Activated CD8-positive, alpha-beta T cell treated with anti-CD3 and anti-CD28 coated beads for 36 hours (primary cell): ENCODE results near the gene ZNF385B. TPM values are rescaled to one million over a fixed set of nuclear protein-coding genes. Genes with fewer than 3 reads are reported as not detected.

ENCODE experiments used
- ATAC-seq: fragments of 200-7000 bp; cut with Tn5 transposase; one replicate; pipeline ENCODE4 v1.10.0; 2021; ENCODE audit warnings: mild to moderate bottlenecking, moderate library complexity
- CTCF ChIA-PET: fragments of 350-600 bp; sonication (Branson Sonifier 250); formaldehyde crosslinking; loops from one replicate; lab custom pipeline; 2021; ENCODE audit warnings: antibody characterized with exemption; lab: Charles Lee
- POLR2A ChIA-PET: fragments of 350-600 bp; sonication (Branson Sonifier 250); formaldehyde crosslinking; loops from one replicate; lab custom pipeline; 2021; ENCODE audit warnings: antibody characterized with exemption; lab: Charles Lee
- DNase-seq: peaks from one replicate; pipeline ENCODE4 v3.0.0-alpha.2; 2020
- H3K27ac Mint-ChIP-seq: one replicate; pipeline ENCODE4 v1.8.0; 2021; ENCODE audit warnings: mild to moderate bottlenecking, mixed read lengths
- H3K27me3 Mint-ChIP-seq: one replicate; pipeline ENCODE4 v1.8.0; 2021; ENCODE audit warnings: mixed read lengths
- H3K36me3 Mint-ChIP-seq: one replicate; pipeline ENCODE4 v1.8.0; 2021; ENCODE audit warnings: low read depth, mixed read lengths
- H3K4me1 Mint-ChIP-seq: one replicate; pipeline ENCODE4 v1.8.0; 2021; ENCODE audit warnings: low read depth, mixed read lengths
- H3K4me3 Mint-ChIP-seq: one replicate; pipeline ENCODE4 v1.8.0; 2021; ENCODE audit warnings: mild to moderate bottlenecking, moderate library complexity, mixed read lengths
- H3K9me3 Mint-ChIP-seq: one replicate; pipeline ENCODE4 v1.8.0; 2021; ENCODE audit warnings: mixed read lengths
- intact Hi-C: fragments of 100-400 bp; cut with micrococcal nuclease; formaldehyde crosslinking; loops from one replicate; pipeline ENCODE4 v1.10.0; 2022
- total RNA-seq, 2 experiments: library from RNA; stranded (reverse); gene quantifications; one replicate each; pipeline ENCODE4 v1.2.3, GENCODE V29; 2021
- TF ChIP-seq, protein P1 (sequence below): fragments of 200-600 bp; IDR thresholded peaks from one replicate; pipeline ENCODE4 v1.8.0; 2022; ENCODE audit warnings: antibody characterized with exemption, mild to moderate bottlenecking

ZNF385B gene
- total RNA-seq, 2 experiments from 2014 or later, result not detected

DNA sequence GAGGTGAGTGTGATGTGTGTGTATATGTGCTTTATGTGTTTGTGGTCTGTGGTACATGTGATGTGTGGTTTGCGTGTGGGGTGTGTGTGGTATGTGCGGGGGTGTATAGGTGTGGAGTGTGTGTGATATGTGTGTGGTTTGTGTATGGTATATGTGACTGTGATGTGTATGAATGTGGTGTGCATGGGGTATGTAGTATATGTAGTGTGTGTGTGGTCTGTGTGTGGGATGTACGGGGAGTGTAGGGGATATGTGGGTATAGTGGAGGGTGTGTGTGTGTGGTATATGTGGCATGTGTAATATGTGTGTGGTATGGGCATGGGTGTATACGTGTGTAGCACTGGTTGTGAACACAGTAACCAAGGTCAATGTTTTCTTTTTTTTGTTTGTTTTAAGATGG is 87.4 kb downstream of the ZNF385B start:
- H3K9me3 Mint-ChIP-seq, result no peaks in the 10 kb centered on the region
- CTCF ChIA-PET, result no interaction called here
- no peak for ATAC-seq
- POLR2A ChIA-PET, result no interaction called here
- H3K4me3 Mint-ChIP-seq, result no peak overlapping the region
- TF ChIP-seq, protein P1, sequence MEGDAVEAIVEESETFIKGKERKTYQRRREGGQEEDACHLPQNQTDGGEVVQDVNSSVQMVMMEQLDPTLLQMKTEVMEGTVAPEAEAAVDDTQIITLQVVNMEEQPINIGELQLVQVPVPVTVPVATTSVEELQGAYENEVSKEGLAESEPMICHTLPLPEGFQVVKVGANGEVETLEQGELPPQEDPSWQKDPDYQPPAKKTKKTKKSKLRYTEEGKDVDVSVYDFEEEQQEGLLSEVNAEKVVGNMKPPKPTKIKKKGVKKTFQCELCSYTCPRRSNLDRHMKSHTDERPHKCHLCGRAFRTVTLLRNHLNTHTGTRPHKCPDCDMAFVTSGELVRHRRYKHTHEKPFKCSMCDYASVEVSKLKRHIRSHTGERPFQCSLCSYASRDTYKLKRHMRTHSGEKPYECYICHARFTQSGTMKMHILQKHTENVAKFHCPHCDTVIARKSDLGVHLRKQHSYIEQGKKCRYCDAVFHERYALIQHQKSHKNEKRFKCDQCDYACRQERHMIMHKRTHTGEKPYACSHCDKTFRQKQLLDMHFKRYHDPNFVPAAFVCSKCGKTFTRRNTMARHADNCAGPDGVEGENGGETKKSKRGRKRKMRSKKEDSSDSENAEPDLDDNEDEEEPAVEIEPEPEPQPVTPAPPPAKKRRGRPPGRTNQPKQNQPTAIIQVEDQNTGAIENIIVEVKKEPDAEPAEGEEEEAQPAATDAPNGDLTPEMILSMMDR, result no peak
- DNase-seq, result no peak
- no peaks in the 10 kb centered on the region for H3K36me3 Mint-ChIP-seq
- H3K4me1 Mint-ChIP-seq, result no peaks in the 10 kb centered on the region
- H3K27me3 Mint-ChIP-seq, result peaks cover 10% of the 10 kb centered on the region
- H3K27ac Mint-ChIP-seq, result no peak overlapping the region
- intact Hi-C loops, result no loop called here

DNA sequence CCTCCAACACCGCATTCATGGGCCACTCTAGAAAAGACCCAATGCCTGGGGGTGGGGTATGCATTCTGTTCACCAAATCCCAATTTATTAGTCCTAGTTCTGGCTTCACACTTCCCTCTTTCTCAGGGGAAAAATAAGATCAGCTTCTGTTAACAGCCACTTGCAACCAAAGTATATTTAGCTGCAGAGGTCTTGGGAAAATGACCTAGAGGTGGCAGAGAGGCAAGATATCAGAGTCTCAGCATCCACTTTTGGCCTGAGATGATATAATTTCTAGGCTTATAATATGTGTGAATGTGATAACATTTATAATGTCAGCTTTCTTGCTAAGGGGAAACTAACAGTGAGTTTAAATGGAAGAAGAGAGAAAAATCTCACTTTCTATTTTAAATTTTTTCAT is 89.1 kb downstream of the ZNF385B start:
- H3K4me3 Mint-ChIP-seq, result no peak overlapping the region
- intact Hi-C loops, result no loop called here
- no peak overlapping the region for H3K27ac Mint-ChIP-seq
- no peaks in the 10 kb centered on the region for H3K4me1 Mint-ChIP-seq
- ATAC-seq (no peak), DNase-seq (no peak)
- peaks cover 11% of the 10 kb centered on the region for H3K27me3 Mint-ChIP-seq
- H3K9me3 Mint-ChIP-seq, result no peaks in the 10 kb centered on the region
- ChIA-PET POLR2A (no interaction called here), CTCF (no interaction called here)
- H3K36me3 Mint-ChIP-seq, result no peaks in the 10 kb centered on the region
- TF ChIP-seq, protein P1, result no peak

DNA sequence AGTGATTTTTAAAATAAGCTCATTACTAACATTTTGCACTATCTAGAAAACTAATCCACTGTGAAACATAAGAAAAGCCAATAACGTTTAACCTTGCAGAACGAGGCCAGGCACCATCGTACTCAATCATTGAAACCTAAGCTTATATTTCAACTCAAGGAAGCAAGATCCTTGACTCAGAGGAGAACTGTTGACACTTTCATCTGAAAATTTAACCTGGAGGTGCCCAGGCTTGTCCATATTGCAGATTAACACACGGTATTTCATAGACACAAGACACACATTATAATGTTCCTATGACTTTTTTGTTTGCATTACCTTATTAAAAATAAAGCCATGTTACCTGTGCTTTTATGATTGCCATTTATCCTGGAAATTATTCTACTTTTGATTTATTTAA is 89.6 kb downstream of the ZNF385B start:
- POLR2A ChIA-PET, result no interaction called here
- Mint-ChIP-seq H3K27me3 (peaks cover 12% of the 10 kb centered on the region), H3K36me3 (no peaks in the 10 kb centered on the region), H3K27ac (no peak overlapping the region), H3K4me3 (no peak overlapping the region), H3K4me1 (no peaks in the 10 kb centered on the region), H3K9me3 (no peaks in the 10 kb centered on the region)
- CTCF ChIA-PET, result no interaction called here
- ATAC-seq (no peak), DNase-seq (no peak)
- TF ChIP-seq, protein P1, result no peak
- intact Hi-C loops, result no loop called here

DNA sequence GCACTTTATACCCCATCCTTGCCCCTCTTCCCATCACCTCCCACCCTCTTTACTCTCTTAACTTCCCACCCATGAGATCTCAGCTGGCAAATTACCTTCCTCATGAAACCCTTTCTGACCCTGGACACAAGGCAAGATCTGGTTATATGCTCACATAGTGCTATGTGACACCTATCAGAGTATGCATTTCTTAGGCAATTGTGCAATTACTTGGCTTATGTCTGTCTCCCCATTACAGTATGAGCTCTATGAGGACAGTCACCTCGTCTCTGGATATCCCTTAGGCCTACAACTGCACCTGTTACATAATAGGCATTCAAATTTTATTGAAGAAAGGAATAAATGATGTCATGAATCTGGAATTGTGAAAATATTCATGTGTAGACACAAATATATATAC is 91.4 kb downstream of the ZNF385B start:
- POLR2A ChIA-PET, result no interaction called here
- Mint-ChIP-seq H3K36me3 (no peaks in the 10 kb centered on the region), H3K27me3 (peaks cover 9% of the 10 kb centered on the region), H3K4me1 (no peaks in the 10 kb centered on the region), H3K27ac (no peak overlapping the region), H3K9me3 (no peaks in the 10 kb centered on the region), H3K4me3 (no peak overlapping the region)
- DNase-seq (no peak), ATAC-seq (no peak)
- TF ChIP-seq, protein P1, result no peak
- intact Hi-C loops, result no loop called here
- CTCF ChIA-PET, result no interaction called here

DNA sequence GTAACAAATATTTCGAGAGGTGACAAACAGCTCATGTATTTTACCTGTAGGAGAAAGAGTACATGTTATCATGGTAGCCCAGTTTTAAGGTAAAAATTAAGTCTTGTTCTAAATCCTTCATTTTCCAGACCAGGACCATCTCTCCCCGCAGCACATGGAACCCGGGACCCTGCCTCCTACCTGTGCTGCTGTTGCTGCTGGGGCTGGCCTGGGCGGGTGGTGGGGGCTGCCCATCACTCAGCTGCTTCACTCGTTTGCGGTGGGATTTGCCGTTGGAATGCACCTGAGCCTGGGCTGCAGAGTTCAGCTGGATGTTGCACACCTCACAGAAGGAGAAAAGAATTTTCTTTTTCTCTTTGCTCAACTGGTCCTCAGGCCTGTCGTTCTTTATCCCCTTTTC is 92.1 kb downstream of the ZNF385B start:
- Mint-ChIP-seq H3K4me3 (no peak overlapping the region), H3K9me3 (no peaks in the 10 kb centered on the region), H3K4me1 (no peaks in the 10 kb centered on the region), H3K27ac (no peak overlapping the region), H3K36me3 (no peaks in the 10 kb centered on the region), H3K27me3 (peaks cover 9% of the 10 kb centered on the region)
- TF ChIP-seq, protein P1, result no peak
- ChIA-PET CTCF (no interaction called here), POLR2A (no interaction called here)
- intact Hi-C loops, result no loop called here
- ATAC-seq (no peak), DNase-seq (no peak)
